GM19023 (cell line): ENCODE measurements around the gene SLC18A2.

ENCODE experiments used
- ATAC-seq: cut with Tn5 transposase; IDR thresholded peaks from one replicate; pipeline ENCODE4 v1.9.1; 2021; ENCODE audit warnings: mild to moderate bottlenecking, moderate library complexity; ENCODE audit not compliant: unreplicated experiment

Gene SLC18A2

DNA sequence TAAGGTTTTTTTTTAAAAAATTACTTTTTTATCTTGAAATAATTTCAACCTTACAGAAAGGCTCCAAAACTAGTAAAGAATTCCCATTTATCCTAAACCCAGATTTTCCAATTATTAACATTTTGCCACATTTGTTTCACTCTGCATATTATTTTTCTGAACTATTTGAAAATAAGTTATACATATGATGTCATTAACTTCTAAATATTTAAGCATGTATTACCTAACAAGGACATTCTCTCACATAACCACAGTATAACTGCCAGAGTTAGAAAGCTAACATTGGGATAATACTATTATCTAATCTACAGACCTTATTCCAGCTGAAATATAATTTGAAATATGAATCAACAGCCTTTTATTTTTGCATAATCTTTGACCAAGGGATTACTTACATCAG, 65.8 kb downstream of the SLC18A2 start:
- no peak for ATAC-seq

DNA sequence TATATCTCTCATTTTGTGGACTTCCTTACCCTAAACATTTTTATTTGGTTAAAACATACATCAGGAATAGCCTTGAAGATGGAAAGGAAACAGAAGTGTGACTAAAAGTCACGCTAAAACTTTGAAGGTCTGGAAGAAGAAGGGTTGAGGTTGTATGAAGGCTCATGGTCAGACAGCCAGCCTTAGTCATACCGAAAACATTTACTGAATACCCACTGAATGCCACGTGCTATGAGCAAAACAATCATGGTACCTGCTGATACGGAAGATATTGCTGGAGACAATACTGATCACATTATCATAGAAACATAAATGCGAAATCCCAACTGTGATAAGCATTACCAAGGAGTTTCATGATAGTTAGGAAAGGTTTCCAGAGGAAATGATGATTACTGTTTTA, 70.3 kb downstream of the SLC18A2 start:
- no peak for ATAC-seq

DNA sequence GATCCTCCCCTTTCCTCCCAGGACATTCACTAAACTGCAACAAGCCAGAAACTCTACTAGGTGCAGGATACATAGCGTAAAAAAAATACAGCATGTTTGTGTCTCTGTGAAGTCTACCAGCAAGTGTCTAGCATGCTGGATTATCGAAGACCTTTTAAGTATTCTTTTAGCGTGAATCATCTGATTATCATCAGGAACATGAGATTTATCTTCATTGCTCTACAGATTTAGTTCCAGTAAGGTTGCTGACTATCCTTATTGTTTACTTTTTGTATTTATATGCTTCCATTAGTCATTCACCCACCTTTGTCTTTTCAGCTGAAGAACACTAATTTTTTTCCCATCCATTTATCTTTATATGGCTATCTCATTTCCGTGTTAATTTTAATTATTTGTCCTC, 71.5 kb downstream of the SLC18A2 start:
- ATAC-seq: no peak

DNA sequence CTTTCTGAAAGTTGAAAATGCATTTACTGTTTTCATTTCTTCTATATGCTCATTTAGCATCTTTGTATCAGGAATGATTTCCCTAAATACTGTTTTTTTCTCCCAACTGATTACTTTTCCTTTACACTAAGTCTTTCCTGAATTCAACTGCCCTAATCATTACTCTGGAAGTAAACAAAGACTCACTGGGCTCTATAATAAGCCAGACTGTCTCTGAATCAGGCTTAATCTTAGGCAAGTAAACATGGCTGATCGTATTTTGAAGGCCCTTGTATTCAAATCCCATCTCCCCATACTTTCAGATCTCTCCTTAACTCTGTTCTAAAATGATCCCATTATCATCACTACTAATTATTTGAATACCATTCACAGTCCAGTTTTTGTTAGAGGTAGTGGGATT, 72.7 kb downstream of the SLC18A2 start:
- ATAC-seq: no peak

DNA sequence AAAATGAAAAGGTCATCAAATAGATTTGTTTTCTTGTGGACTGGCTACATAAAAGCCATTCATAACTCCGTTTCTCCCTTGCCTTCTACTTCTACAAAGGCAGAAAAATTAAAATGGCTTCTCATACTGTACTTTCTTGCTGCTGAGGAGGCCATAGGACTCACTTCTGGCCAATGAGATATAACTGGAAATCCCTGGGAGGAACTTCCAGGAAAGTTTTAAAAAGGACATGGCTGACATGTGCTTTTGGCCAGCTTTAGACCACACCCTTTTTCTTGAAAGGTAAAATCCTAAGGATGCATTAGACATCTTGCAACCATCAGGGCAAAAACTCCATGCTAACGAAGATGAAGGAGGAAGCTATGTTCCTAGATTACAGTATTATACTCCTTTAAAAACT, 75.8 kb downstream of the SLC18A2 start:
- ATAC-seq: no peak

DNA sequence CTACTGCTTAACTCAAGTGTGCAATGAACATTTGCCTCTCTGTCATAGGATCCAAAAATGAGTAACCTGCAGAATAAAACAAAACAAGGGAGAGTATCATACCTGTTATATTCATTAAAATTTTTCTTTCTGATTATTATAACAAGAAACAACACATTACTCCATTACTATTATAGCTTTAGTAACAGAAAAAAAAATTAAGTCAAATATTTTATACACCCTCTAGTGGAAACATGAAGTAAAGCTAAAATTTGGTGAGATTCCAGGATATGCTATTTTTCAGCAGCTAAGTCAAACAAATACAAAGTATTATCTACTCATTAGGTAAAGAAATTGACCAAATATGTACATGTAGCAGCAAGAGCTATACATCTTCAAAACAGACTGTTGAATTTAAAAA, 78.0 kb downstream of the SLC18A2 start:
- no peak for ATAC-seq

DNA sequence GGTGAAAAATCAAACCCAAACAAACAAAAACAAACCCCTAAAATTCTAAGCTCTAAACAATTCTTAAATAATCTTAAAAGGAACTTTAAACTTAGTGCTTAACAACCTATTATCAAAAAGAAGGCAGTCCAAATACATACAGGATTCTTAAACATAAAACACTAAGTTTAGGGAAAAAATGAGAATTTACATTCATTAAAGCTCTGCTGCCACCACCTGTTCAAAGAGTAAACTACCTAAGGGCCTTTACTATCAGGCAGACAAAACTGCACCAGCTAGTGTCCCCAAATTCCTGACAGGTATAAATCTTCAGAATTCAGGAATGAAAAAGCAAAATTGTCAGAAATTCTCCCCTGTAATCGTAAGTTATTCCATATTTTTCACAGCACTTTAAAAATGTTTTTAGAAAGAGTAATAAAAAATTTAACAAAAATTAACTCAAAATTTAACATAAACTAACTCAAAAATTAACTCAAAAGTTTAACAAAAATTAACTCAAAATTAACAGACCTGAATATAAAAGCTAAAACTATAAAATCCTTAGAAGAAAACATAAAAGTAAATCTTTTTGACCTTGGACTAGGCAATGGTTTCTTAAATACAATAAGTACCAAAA, 79.2 kb downstream of the SLC18A2 start:
- no peak for ATAC-seq

DNA sequence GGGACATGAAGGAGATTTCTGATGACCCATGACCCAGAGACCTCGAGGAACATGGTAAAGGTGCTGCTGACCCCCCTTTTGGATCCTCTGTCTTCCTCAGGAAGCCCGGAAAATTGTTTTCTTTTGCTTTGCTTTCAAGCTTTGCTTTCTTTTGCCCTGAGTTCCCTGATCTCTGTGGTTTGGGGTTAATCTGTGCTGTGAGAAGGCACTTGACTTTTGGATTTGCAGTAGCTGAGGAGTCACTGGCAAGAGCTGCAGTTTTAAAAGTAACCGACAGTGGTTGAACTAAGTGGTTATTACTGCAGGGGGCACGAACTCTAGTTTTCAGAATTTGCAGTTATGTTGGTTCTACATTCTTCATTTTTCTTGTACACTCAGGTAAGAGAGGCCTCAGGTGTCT, 81.3 kb downstream of the SLC18A2 start:
- no peak for ATAC-seq

DNA sequence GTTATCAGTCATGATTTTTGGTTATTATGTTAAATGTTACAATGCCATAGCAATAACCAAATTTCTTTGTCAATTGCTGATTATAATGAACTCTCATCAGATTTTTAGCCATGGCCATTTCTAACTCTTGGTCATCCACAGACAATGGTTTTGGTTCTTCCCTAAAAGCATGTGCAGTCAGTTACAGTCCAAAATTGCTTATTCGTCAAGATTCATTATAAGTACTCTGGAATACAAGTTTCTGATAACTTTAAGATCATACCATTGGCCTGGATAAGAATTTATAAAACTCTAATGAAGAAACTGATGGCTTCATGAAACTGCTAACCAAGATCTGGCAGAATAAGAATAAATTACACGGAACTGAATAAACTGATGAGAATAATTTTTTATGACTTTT, 83.5 kb downstream of the SLC18A2 start:
- no peak for ATAC-seq

DNA sequence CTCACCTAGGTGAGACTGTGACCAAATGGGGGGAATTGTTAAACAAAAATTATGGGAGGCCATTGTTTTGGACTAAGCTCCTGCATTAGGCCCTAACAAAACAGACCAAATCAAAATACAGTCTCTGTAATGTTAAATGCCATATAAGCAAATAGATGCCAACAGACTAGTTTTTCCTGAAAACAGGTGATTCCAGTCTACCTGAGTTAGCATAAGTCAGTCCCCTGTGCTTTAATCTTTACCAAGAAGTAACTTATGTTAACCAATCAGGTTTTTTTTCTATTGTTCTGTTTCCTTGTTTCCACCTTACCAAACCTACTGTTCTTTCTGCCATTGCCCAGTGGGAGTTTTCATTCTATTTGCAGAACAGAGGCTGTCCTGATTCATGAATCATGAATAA, 86.3 kb downstream of the SLC18A2 start:
- no peak for ATAC-seq
